ENCODE results near the gene NAGPA.

The NAGPA gene

DNA sequence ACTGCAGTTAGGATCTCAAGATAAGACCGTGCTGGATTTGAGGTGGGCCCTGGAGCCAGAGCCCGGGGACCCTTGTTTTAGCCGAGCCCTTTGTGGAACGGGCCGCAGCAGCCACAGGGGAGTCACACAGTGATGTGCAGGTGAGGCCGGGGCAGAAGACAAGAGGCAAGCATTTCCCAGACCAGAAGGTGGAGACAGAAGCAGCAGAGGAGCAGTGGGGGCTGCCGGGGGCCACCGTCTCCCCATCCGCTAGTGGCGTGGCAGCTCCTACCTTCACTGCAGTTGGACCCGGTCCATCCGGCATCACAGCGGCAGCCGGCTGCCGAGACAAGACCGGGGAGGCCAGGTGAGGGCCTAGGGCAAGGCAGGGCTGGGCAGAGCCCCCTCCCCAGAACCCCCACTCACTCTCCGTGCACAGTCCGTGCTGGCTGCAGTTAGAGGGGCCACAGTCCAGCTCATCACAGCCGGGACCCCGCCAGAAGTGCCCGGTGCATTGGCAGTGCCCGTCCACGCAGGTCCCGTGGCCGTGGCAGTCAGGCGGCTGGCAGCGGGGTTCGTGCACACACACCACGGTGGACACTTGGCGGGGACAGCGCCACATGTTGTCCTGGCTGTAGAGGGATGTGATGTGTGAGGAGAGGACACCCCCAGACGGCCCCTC is 6.0 kb downstream of the NAGPA start:
- DNase-seq (ENCODE audit: low spot score) = no peak

DNA sequence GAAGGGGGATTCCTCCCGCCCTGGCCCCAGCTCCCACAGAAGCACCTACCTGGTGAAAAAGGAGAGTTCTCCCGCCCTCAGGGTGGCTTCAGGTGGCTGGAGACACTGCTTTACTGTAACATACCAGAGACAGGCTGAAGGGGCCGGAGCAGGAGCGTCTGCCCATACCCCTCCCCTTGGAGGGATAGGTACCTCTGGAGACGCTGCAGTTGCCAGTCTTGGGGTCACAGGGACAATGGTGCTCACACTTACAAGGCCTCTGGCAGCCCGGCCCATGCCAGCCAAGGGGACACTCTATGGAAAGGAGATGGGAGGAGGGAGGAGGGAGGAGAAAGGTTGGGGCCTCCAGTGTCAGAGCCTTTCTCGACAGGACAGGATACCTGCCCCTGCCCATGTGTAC is 6.6 kb downstream of the NAGPA start:
- DNase-seq (ENCODE audit: low spot score) = no peak

- DNase-seq (ENCODE audit: low spot score) = no peak
These were observed 7.1 kb downstream of the NAGPA start for GRCh38 chr16:5026664-5027063.

DNA sequence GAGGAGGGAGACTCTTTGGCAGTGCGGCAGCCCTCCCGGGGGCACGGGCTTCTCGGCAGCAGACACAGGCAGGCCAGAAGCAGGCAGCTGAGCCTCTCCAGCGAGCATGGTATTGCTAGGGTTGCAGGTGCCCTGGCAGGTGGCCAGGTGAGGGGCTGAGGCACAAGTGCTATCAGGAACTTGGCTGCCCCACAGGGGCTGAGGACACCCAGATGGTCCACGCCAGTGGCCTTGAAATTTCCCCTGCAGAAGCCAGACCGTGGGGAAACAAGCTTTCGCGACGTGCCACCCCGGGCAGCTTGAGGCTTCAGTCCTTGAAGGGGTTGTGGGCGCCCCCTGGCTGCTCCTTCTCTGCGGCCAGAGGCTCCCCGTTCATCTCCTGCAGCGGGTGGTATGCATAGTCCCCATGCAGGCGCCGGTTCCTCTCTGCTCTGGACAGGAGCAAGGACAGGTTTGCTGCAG is 8.5 kb downstream of the NAGPA start:
- peak; percentile 69 for DNase-seq (ENCODE audit: low spot score)

GRCh38 chr16:5024632-5025031 is 9.1 kb downstream of the NAGPA start:
- no peak for DNase-seq (ENCODE audit: low spot score)

- no peak for DNase-seq (ENCODE audit: low spot score)
These were observed 11.2 kb downstream of the NAGPA start for GRCh38 chr16:5022521-5022920.

DNA sequence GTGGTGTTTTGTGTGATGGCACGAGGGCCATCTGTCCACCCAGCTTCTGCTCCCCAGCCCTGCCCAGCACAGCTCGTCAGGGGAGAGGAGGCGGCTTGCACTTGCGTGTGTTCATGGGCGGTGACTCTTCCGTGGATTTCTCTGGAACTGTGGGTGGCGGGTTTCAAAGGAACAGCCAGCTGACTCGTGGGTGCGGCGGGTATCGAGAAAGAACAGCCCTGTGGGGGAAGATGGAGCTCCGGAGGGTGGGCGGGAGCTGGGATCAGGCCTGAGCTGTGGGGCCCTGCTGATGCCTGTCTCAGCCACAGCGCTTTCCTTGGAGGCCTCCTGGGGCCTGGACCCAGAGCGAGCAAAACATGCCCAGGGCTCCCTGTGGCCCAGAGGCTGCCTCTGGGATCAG is 13.2 kb downstream of the NAGPA start:
- DNase-seq (ENCODE audit: low spot score) = no peak

GRCh38 chr16:5019775-5020174 is 14.0 kb downstream of the NAGPA start:
- no peak for DNase-seq (ENCODE audit: low spot score)

DNA sequence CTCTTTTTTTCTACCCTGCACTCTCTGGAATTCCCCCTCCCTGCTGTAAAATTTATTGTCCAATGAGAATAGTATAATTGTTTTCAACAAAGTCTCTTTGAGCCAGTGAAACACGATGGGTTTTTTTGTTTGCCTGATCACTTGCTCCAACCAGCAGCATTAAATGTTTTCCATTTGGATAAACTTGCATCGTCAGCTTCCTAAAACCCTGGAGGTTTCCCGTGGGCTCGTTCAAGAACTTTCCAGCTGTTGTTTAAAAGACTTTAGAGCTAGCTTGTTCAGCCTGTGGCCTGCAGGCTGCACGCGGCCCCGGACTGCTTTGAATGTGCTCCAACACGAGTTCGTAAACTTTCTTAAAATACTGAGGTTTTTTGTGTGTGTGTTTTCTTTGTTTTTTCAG is 14.9 kb downstream of the NAGPA start:
- no peak for DNase-seq (ENCODE audit: low spot score)

DNA sequence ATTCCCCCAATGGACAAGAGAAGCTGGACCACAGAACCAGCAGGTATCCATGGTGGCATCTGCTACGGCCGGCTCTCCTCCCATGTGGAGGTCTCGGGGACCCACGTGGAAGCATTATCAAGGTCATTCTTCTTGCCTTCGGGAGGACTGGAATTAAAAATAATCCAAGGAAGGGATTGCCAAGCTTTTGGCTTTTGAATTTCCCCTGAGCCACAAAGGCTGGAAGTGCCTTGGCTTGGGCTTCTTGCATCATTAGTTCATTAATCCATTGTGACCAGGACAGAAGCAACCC is 16.1 kb downstream of the NAGPA start:
- DNase-seq (ENCODE audit: low spot score) = no peak

DNA sequence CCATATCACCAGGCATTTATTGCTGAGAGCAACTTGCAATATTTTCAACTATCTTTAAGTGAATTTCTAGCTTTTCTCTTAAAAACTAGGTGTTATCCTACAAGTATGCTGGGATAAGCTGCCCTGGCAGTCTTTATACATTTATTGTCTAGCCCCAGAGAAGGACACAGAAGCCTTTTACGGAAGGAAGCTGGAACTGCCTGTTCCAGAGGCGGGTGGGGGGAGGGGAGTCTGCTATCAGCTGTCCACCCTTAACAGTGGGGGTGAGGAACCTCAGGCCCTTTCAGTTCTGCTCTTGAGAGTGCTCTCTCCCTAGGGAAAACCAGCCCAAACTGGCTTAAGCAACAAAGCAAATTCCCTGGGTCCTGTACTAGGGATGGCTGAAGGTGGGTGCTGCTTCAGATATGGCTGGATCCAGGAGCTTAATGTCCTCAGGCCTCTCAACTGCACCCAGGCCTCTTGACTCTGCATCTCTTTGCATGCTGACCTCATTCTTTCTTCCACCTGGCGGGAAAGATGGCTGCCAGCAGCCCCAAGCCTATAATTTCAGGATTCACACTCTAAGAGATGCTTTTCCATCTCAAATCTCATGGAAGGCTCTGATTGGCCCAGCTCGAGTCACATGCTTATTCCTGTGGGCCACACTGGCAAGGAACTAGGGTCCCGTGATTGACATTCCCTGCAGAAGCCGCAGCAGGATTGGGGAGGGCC is 16.6 kb downstream of the NAGPA start:
- DNase-seq (ENCODE audit: low spot score) = no peak

DNA sequence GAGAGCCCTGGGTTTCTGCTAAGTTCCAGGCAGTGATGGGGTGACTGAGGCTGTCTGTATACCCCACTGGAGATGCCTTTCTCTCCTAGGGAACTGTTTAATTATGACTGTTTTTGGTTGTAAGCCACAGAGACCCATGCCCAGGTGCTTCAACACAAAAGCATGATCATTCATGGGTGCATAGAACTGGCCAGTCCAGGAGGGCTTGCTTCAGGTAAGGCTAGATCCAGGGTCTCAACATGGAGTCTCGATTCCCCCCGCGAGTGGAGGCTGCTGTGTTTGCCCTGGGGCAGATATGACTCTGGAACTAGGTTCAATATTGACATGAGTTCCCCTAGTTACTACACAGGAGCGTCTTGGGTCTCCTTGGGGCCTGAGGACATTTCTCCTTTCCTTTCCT is 17.8 kb downstream of the NAGPA start:
- no peak for DNase-seq (ENCODE audit: low spot score)

DNA sequence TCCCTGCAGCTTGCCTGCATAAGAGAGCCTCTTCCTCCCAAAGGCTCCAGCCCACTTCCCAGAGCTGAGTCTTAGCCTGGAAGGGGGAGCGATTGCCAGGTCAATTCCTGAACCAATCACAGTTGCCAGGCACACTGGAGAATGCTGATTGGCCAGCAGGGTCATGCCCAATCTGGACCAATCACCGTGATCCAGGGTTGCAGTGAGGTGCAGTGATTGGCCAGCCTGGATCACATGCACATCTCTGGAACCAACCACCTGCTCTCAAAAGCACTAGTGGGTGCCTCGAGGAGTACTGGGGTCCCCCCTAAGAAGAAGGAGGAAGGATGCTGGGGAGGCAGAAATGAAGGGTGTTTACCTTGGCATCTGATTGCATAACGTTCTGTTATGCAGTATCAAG is 18.4 kb downstream of the NAGPA start:
- no peak for DNase-seq (ENCODE audit: low spot score)

DNA sequence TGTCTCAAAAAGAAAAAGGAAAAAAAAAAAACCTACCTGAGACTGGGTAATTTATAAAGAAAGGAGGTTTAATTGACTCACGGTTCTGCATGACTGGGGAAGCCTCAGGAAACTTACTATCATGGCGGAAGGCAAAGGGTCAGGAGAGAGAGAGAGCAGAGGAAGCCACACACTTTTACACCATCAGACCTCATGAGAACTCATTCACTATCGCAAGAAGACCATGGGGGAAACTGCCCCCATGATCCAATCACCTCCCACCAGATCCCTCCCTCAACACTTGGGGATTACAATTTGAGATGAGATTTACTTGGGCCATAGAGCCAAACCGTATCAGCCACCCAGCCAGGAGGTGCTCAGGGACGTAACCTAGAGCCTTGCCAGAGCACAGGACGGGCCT is 20.8 kb downstream of the NAGPA start:
- no peak for DNase-seq (ENCODE audit: low spot score)

DNA sequence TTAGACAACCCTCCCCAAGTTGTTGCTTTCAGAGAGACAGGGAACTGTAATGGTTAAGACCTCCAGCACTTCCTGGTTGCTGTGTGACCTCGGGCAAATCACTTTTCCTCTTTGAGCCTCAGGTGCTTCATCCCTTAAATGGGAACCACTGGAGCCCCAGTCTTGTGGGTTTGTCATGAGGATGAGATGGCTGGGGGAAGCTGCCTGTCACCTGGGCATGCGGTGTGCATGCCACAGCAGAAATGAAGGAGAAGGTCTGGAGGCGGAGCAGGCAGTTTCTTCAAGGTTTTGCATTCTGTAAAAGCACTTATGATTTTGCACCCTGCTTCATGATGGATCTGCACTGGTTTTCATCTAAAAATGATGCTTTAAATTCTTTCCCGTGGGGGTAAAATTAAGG is 22.1 kb downstream of the NAGPA start:
- no peak for DNase-seq (ENCODE audit: low spot score)

DNA sequence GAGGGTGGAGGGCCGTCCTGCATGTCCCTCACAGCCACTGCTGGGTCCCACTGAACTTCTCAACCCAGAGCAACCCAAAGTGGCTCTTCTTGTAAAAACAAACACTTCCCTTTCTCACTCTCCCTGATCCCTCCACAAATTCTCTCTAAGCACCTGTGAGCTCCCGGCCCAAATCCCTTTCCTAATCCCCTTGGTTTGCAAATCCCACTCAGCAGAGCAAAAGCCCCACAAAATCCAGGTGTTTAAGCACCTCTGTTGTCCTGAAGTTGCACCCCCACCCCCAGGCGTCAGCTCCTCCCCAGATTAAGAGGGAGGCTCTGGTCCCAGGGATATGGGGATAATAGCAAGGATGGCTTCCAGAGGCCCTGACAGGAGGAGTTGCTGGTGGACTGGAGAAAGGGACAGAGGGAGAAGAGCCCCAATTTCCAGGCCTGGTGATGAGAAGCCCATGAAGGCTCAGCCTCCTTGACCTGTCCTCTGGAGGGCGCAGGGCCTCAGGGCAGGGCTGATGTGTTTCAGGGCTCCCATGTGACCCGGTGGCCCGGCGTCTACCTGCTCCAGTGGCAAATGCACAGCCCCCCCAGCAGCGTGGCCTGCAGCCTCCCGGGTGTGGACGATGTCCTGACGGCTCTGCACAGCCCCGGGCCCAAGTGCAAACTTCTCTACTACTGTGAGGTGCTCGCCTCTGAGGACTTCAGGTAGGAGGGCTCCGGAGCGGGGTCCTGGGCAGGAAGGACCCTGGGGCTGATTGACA is 23.0 kb downstream of the NAGPA start:
- DNase-seq (ENCODE audit: low spot score) = no peak

DNA sequence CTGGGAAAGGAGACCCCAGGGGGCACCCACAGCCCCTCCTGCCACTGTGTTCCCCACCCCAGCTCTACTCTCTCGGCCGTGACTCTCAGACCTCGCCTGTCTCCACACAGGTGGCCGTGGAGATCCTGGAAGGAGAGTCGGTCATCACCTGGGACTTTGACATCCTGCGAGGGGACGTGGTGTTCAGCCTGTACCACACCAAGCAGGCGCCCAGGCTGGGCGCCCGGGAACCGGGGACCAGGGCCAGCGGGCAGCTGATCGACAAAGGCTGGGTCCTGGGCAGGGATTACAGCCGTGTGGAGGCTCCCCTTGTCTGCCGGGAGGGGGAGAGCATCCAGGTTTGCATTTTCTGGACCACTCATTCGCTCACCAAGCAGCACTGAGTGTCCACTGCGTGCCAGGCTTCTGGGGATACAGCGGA is 25.4 kb downstream of the NAGPA start:
- no peak for DNase-seq (ENCODE audit: low spot score)

GRCh38 chr16:5007256-5007655 is 26.5 kb downstream of the NAGPA start:
- no peak for DNase-seq (ENCODE audit: low spot score)

DNA sequence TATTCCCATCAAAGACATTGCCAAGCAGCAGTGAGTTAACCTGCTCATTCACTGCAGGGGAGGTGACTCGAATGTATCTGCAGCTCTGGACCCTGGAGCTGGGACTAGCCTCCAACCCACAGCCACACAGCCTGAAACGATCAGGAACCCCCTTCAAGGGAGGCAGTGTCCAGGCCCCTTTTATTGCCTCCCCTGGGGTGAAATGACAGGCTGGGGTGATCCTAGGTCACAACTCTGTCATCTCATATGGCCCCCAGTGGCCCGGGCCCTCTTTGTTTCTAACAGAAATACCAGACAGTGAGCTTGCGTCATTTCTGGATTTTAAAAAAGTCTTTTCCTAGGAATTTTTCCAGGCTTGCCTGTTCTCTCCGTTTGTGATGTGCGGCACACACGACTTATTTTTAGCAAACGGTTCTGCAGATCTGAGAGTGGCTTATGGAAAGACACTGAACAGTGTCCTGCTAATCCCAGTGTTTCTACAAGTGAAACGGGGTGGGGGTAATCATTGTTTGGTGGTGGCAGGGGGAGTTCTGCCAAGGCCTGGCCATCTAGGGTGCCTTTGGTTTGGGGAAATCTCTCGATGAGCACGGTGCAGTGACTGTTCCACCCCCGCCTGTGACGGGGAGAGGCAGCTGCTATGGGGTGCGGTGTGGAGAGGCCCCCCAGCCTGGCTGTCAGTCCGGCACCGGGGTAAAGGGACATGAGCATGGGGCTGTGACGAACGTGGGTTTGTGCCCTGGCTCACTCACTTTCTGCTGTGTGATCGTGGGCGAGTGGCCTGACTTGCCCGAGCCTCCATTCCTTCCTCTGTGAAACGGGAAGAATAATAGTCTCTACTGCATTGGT is 27.2 kb downstream of the NAGPA start:
- no peak for DNase-seq (ENCODE audit: low spot score)

DNA sequence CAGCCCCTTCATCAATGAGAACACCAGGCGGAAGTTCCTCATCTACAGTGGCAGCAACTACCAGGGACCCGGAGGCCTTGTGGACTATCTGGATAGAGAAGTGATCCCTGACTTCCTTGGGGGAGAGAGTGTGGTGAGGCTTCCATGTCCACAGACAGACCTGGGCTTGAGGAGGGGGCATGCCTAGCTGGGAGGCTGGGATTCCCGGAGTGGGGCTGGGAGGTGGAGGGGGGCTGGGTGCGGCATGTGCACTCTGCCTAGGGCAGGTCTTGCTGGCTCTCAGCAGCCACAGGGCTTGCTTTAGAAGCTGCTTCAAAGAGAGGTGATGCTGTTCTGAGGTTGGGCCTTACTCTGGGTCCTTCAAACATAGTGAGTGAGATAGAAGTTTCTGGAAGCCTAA is 27.8 kb downstream of the NAGPA start:
- no peak for DNase-seq (ENCODE audit: low spot score)

DNA sequence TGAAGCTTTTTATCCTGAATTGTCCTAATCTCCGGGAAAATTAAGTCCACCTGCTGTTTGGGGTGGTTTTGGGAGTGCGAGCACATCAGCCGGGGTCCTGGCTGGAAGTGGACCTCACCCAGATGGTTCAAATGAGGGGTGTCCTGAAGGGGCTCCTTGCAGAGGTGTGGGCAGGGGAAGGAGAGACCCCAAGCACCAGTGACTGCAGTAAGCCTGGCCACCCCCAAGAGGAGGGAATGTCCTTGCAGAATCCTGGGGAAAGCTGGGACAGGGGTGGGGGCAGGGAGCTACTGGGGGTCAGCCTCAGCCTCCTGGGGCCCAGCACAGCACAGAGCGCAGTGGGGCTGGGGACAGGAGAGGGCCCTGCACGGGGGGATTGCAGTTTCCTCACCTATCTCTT is 29.4 kb downstream of the NAGPA start:
- DNase-seq (ENCODE audit: low spot score) = no peak

- no peak for DNase-seq (ENCODE audit: low spot score)
These were observed 29.9 kb downstream of the NAGPA start for GRCh38 chr16:5003828-5004227.

- no peak for DNase-seq (ENCODE audit: low spot score)
These were observed 30.5 kb downstream of the NAGPA start for GRCh38 chr16:5003211-5003610.
